Neuronal stem cell (in vitro differentiated cells): ENCODE data around the gene ZIC3.

Experiments
- DNase-seq: peaks from one replicate; pipeline ENCODE4 v3.0.0-alpha.2; 2013; ENCODE audit warnings: low spot score
- H2AFZ ChIP-seq: one replicate; pipeline ENCODE4 v1.6.1; 2013; ENCODE audit warnings: mild to moderate bottlenecking, low read length, inconsistent platforms
- H2AK5ac ChIP-seq: 2 replicates; pipeline ENCODE4 v1.6.1; 2013; ENCODE audit warnings: low read depth, mild to moderate bottlenecking, inconsistent platforms, low read length, moderate library complexity, mixed read lengths
- H2BK120ac ChIP-seq: 2 replicates; pipeline ENCODE4 v1.6.1; 2013; ENCODE audit warnings: low read depth, mild to moderate bottlenecking, inconsistent platforms, low read length, moderate library complexity, mixed read lengths
- H2BK12ac ChIP-seq: one replicate; pipeline ENCODE4 v1.6.1; 2013; ENCODE audit warnings: low read length, inconsistent platforms
- H2BK15ac ChIP-seq: 2 replicates; pipeline ENCODE4 v1.6.1; 2013; ENCODE audit warnings: mild to moderate bottlenecking, low read length, inconsistent platforms, mixed read lengths
- H2BK5ac ChIP-seq: one replicate; pipeline ENCODE4 v1.6.1; 2013; ENCODE audit warnings: inconsistent platforms, mild to moderate bottlenecking, low read length, moderate library complexity
- H3K14ac ChIP-seq: one replicate; pipeline ENCODE4 v1.6.1; 2013; ENCODE audit warnings: low read length, inconsistent platforms
- H3K18ac ChIP-seq: 2 replicates; pipeline ENCODE4 v1.6.1; 2013; ENCODE audit warnings: low read length, inconsistent platforms
- H3K23ac ChIP-seq: 2 replicates; pipeline ENCODE4 v1.6.1; 2013; ENCODE audit warnings: low read depth, mild to moderate bottlenecking, mixed read lengths, low read length, inconsistent platforms; ENCODE audit not compliant: poor library complexity
- H3K27ac ChIP-seq: replicated peaks from 3 replicates; pipeline ENCODE4 v1.5.1; 2013; ENCODE audit warnings: low read length, inconsistent platforms
- H3K27me3 ChIP-seq, 3 experiments: 2 replicates each; pipeline ENCODE4 v1.6.1; 2013; ENCODE audit warnings: low read length in 3 of 3, mild to moderate bottlenecking in 2 of 3, inconsistent platforms in 1 of 3, low read depth in 1 of 3, mixed read lengths in 1 of 3, moderate library complexity in 1 of 3; ENCODE audit not compliant: control insufficient read depth in 3 of 3, insufficient read depth in 3 of 3
- H3K36me3 ChIP-seq, 2 donors: replicated peaks in 1 of 2; 2 replicates each; pipeline ENCODE4 v1.6.1; 2013; ENCODE audit warnings: low read length in 2 of 2; ENCODE audit not compliant: control insufficient read depth in 2 of 2, insufficient read depth in 2 of 2
- H3K4ac ChIP-seq: 2 replicates; pipeline ENCODE4 v1.6.1; 2013; ENCODE audit warnings: inconsistent platforms, mild to moderate bottlenecking, low read length, moderate library complexity
- H3K4me1 ChIP-seq, 2 donors: 1 replicate in 1 of 2; 2 replicates in 1 of 2; pipeline ENCODE4 v1.6.1; 2013; ENCODE audit warnings: low read length in 2 of 2, low read depth in 1 of 2; ENCODE audit not compliant: control insufficient read depth in 2 of 2, insufficient read depth in 1 of 2
- H3K4me2 ChIP-seq: one replicate; pipeline ENCODE4 v1.6.1; 2013; ENCODE audit warnings: mild to moderate bottlenecking, low read length, inconsistent platforms; ENCODE audit not compliant: insufficient read depth, poor library complexity, severe bottlenecking
- H3K4me3 ChIP-seq, 2 donors: 2 replicates each; pipeline ENCODE4 v1.5.1; 2013; ENCODE audit warnings: low read length in 2 of 2, mild to moderate bottlenecking in 2 of 2, inconsistent platforms in 1 of 2, moderate library complexity in 1 of 2
- H3K79me1 ChIP-seq: one replicate; pipeline ENCODE4 v1.6.1; 2013; ENCODE audit warnings: low read depth, mild to moderate bottlenecking, inconsistent platforms, low read length, moderate library complexity
- H3K9ac ChIP-seq: one replicate; pipeline ENCODE4 v1.6.1; 2013; ENCODE audit warnings: mild to moderate bottlenecking, low read depth, low read length, inconsistent platforms; ENCODE audit not compliant: poor library complexity
- H3K9me3 ChIP-seq, 2 donors: replicated peaks in 1 of 2; 2 replicates each; pipeline versions ENCODE3 to v1.6.1; 2013; ENCODE audit warnings: low read length in 2 of 2, mild to moderate bottlenecking in 2 of 2, inconsistent platforms in 1 of 2, low read depth in 1 of 2, mixed read lengths in 1 of 2, moderate library complexity in 1 of 2; ENCODE audit not compliant: control insufficient read depth in 2 of 2, insufficient read depth in 1 of 2
- H4K8ac ChIP-seq: one replicate; pipeline ENCODE4 v1.6.1; 2013; ENCODE audit warnings: low read depth, mild to moderate bottlenecking, inconsistent platforms, low read length, moderate library complexity
- H4K91ac ChIP-seq: one replicate; pipeline ENCODE4 v1.6.1; 2013; ENCODE audit warnings: low read length, low read depth, mild to moderate bottlenecking, inconsistent platforms; ENCODE audit not compliant: poor library complexity
- WGBS, 2 donors: extraction: QIAGEN DNeasy Blood & Tissue Kit; methylation state at CpG; one replicate each; pipeline ENCODE4 v1.1.7; 2013; ENCODE audit warnings: missing lambda C conversion rate in 2 of 2, mixed read lengths in 1 of 2; ENCODE audit not compliant: insufficient read length in 2 of 2, insufficient replicate concordance in 1 of 2; ENCODE audit errors: extremely low coverage in 2 of 2; 5-methylcytosine and 5-hydroxymethylcytosine counted together

The ZIC3 gene

GRCh38 chrX:137574102-137574783 is 8.3 kb downstream of the ZIC3 start:
- H3K27ac ChIP-seq = peak overlapping the region; percentile 91
- no CpG with 5 or more reads among the region's 67 CpGs for WGBS, 2 donors
- H3K27me3 ChIP-seq = peaks cover 0 to 16% (median 7%) of the 10 kb centered on the region in 3 experiments
- H3K4me2 ChIP-seq = peak overlapping the region; percentile 62
- H3K36me3 ChIP-seq = no peaks in the 10 kb centered on the region
- peak overlapping the region; percentile 21 for H3K9ac ChIP-seq
- no peaks in the 10 kb centered on the region for H3K79me1 ChIP-seq
- peak overlapping the region; percentile 50 to 76 for H3K4me3 ChIP-seq
- H3K18ac ChIP-seq = peak overlapping the region; percentile 87
- no peak overlapping the region for H2BK12ac ChIP-seq
- no peak overlapping the region for H2BK15ac ChIP-seq
- peaks cover 5 to 6% of the 10 kb centered on the region in 2 donors for H3K4me1 ChIP-seq
- peak; percentile 78 for DNase-seq
- H2BK5ac ChIP-seq = no peak overlapping the region
- H2AFZ ChIP-seq = peak overlapping the region; percentile 83
- H4K8ac ChIP-seq = no peak overlapping the region
- H2AK5ac ChIP-seq = no peak overlapping the region
- H3K9me3 ChIP-seq = no peaks in the 10 kb centered on the region
- H4K91ac ChIP-seq = no peak overlapping the region
- H3K14ac ChIP-seq = no peak overlapping the region
- peak overlapping the region; percentile 73 for H3K23ac ChIP-seq
- no peak overlapping the region for H2BK120ac ChIP-seq
- no peak overlapping the region for H3K4ac ChIP-seq

DNA sequence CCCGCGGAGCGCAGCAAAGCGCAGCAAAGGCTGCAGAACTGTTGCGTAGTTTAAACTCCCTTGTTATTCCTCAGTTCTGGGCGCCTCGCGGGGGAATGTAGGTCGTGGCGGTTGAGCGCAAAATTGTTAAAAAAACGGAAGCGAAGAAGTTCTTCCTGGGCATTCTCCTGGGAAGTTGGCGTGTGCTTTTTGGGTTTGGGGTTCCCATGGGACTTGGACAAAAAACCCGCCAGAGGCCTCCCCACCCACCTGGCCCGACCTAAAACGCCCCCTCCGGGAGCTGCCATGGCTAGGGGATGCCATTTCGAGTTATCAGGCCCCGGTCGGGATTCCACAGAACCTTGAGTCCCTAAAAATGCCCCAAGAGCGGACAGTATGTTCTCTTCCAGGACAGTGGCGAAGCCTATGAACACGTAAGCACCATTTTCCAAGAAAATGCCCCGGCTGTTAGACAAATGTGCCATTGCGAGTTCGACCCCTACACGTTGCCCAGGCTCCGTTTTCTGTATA is 8.9 kb downstream of the ZIC3 start:
- Histone ChIP-seq H3K79me1 (no peaks in the 10 kb centered on the region), H4K8ac (no peak overlapping the region), H3K4me2 (peak overlapping the region; percentile 62), H2BK120ac (no peak overlapping the region), H3K4me1 (peaks cover 5 to 6% of the 10 kb centered on the region in 2 donors), H3K4ac (no peak overlapping the region), H3K9me3 (no peaks in the 10 kb centered on the region), H3K23ac (no peak overlapping the region), H3K36me3 (no peaks in the 10 kb centered on the region), H3K27me3 (peaks cover 0 to 10% (median 4%) of the 10 kb centered on the region in 3 experiments), H3K4me3 (peak overlapping the region; percentile 50 to 76), H2BK5ac (no peak overlapping the region), H2BK15ac (no peak overlapping the region), H2BK12ac (no peak overlapping the region), H2AFZ (peak overlapping the region; percentile 83), H3K27ac (peak overlapping the region; percentile 91), H4K91ac (no peak overlapping the region), H2AK5ac (no peak overlapping the region), H3K18ac (peak overlapping the region; percentile 48), H3K14ac (no peak overlapping the region), H3K9ac (no peak overlapping the region)
- DNase-seq = no peak
- no CpG with 5 or more reads among the region's 29 CpGs for WGBS, 2 donors

- Histone ChIP-seq H3K9ac (no peak overlapping the region), H3K18ac (no peak overlapping the region), H3K79me1 (no peaks in the 10 kb centered on the region), H2AK5ac (no peak overlapping the region), H3K4ac (no peak overlapping the region), H2AFZ (peak overlapping the region; percentile 83), H2BK120ac (no peak overlapping the region), H3K4me2 (peak overlapping the region; percentile 49), H2BK12ac (no peak overlapping the region), H3K27ac (peak overlapping the region; percentile 91), H3K14ac (no peak overlapping the region), H2BK15ac (no peak overlapping the region), H3K4me3 (peak overlapping the region in 1 of 2 donors; percentile 50), H3K36me3 (no peaks in the 10 kb centered on the region), H4K8ac (no peak overlapping the region), H3K9me3 (no peaks in the 10 kb centered on the region), H3K23ac (no peak overlapping the region), H4K91ac (no peak overlapping the region), H3K4me1 (peaks cover 5 to 6% of the 10 kb centered on the region in 2 donors), H3K27me3 (peaks cover 0 to 4% (median 0%) of the 10 kb centered on the region in 3 experiments), H2BK5ac (no peak overlapping the region)
- no peak for DNase-seq
- WGBS, 2 donors = no CpG with 5 or more reads among the region's 13 CpGs
Observed at GRCh38 chrX:137575596-137576255, 9.8 kb downstream of the ZIC3 start.

DNA sequence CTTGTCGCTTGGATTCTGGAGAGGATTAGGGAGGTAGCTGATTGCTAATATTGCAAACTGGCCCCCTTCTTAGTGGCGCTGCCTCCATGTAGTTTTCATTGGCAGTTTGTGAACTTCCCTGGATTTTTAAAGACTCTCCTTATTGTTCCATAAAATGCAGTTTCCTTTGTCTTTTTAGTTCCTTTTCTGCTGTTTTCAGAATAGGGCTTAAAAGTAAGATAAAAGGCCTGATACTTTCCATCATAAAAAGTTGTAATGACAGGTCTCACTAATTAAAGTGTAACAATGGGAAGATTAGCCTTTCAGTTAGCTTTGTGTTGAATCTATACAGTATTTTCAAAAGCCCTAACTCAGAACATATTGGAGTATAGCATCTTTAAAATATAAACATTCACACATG is 21.2 kb downstream of the ZIC3 start:
- Histone ChIP-seq H4K8ac (no peak overlapping the region), H3K27me3 (no peaks in the 10 kb centered on the region), H3K4me3 (no peak overlapping the region), H3K79me1 (no peaks in the 10 kb centered on the region), H2AK5ac (no peak overlapping the region), H2AFZ (no peak overlapping the region), H4K91ac (no peak overlapping the region), H3K9me3 (no peaks in the 10 kb centered on the region), H2BK15ac (no peak overlapping the region), H2BK5ac (no peak overlapping the region), H2BK12ac (no peak overlapping the region), H3K23ac (no peak overlapping the region), H3K4me2 (no peak overlapping the region), H3K27ac (no peak overlapping the region), H2BK120ac (no peak overlapping the region), H3K18ac (no peak overlapping the region), H3K36me3 (no peaks in the 10 kb centered on the region), H3K4ac (no peak overlapping the region), H3K14ac (no peak overlapping the region), H3K4me1 (no peaks in the 10 kb centered on the region), H3K9ac (no peak overlapping the region)
- no peak for DNase-seq
- WGBS, 2 donors = no CpG with 5 or more reads among the region's 2 CpGs
